Left lung (tissue), 10 donors: ENCODE results near the gene BMI1. TPM values are rescaled to one million over a fixed set of nuclear protein-coding genes. Genes with fewer than 3 reads are reported as not detected.

Source experiments
- ATAC-seq: fragments of 200-7000 bp; cut with Tn5 transposase; one replicate; pipeline ENCODE4 v1.9.1; 2020; ENCODE audit warnings: moderate library complexity
- DNase-seq, 4 donors: peaks; one replicate each; pipeline ENCODE4 v3.0.0-alpha.2; 2013 to 2020
- H3K27ac ChIP-seq, 2 donors: fragments of 200-600 bp; sonication (generic) in 1 of 2; one replicate each; pipeline versions ENCODE4 v1.5.0 to v1.8.0; 2020 to 2021
- H3K27me3 ChIP-seq, 2 donors: fragments of 200-600 bp; sonication (generic) in 1 of 2; one replicate each; pipeline versions ENCODE4 v1.5.0 to v1.8.0; 2020 to 2021
- H3K36me3 ChIP-seq, 2 donors: fragments of 200-600 bp; sonication (generic) in 1 of 2; one replicate each; pipeline versions ENCODE4 v1.5.0 to v1.8.0; 2020 to 2021
- H3K4me1 ChIP-seq, 2 donors: fragments of 200-600 bp; one replicate each; pipeline ENCODE4 v1.8.0; 2021
- H3K4me3 ChIP-seq, 2 donors: fragments of 200-600 bp; sonication (generic) in 1 of 2; one replicate each; pipeline versions ENCODE4 v1.5.0 to v1.8.0; 2020 to 2021; ENCODE audit warnings: mild to moderate bottlenecking in 1 of 2
- H3K9me3 ChIP-seq, 2 donors: fragments of 200-600 bp; sonication (generic) in 1 of 2; one replicate each; pipeline versions ENCODE4 v1.5.0 to v1.8.0; 2020 to 2021
- intact Hi-C, 2 donors: fragments of 100-400 bp; cut with DNase I; formaldehyde crosslinking; loops; one replicate each; pipeline versions ENCODE4 v1.11.2 to v1.14.2; 2022
- polyA plus RNA-seq, 6 donors: library from polyadenylated mRNA; unstranded; fragments of 120-200 nt; gene quantifications; one replicate each; pipeline ENCODE4 v1.2.1, GENCODE V29; 2013; ENCODE audit not compliant: insufficient read length in 6 of 6
- total RNA-seq, 2 donors: library from RNA; stranded (reverse); fragmentation: NEBNext Ultra II Directional; extraction: Animal tissue kit (Norgen Biotek cat#: 25700); gene quantifications; one replicate each; pipeline ENCODE4 v1.2.1, GENCODE V29; 2021
- TF ChIP-seq, protein P1 (sequence below), 2 donors: fragments of 200-600 bp; sonication (generic) in 1 of 2; IDR thresholded peaks; one replicate each; pipeline versions ENCODE4 v1.5.0 to v1.8.0; 2021; ENCODE audit warnings: antibody characterized with exemption in 2 of 2
- donor health status: DM: no; HTN: yes; CAD: no.
- donor health status: DM: no; HTN: no; CAD: no.

Gene BMI1
- total and polyA plus RNA-seq, 8 donors, result 42.3 to 112 (median 94.1) TPM

DNA sequence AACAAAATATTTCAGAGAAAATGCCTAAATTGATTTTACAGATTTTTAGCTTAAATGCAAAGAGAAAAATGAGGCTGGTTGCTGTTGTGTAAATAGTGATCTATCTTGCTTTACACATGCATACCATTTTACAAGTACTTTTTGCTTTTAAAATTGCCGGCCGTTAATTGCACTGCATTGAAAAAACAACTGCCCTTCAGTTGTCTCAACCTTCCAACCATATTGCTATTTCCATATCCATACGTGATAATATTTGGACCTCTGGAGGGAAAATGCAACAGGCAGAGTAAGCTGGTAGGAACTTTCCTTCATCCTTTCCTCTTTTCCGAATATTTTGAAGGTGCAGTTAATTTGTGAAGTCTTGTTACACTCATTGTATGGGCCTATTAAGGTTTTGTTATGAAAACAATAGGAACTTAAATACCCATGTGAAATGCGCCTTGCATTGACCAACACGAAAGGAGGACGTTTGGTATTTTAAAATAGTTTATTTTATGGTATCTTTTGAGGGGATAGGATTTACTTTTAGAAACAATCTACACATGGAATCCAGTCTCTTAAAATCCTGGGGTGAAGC, 11.3 kb downstream of the BMI1 start:
- peaks cover 35 to 47% of the 10 kb centered on the region in 2 donors for H3K27me3 ChIP-seq
- intact Hi-C loops, result no loop called here
- H3K9me3 ChIP-seq, result no peaks in the 10 kb centered on the region
- DNase-seq, result no peak
- no peak overlapping the region for H3K27ac ChIP-seq
- H3K4me3 ChIP-seq, result no peak overlapping the region
- peaks cover 0 to 26% of the 10 kb centered on the region in 2 donors for H3K36me3 ChIP-seq
- H3K4me1 ChIP-seq, result peaks cover 20 to 41% of the 10 kb centered on the region in 2 donors
- TF ChIP-seq, protein P1, sequence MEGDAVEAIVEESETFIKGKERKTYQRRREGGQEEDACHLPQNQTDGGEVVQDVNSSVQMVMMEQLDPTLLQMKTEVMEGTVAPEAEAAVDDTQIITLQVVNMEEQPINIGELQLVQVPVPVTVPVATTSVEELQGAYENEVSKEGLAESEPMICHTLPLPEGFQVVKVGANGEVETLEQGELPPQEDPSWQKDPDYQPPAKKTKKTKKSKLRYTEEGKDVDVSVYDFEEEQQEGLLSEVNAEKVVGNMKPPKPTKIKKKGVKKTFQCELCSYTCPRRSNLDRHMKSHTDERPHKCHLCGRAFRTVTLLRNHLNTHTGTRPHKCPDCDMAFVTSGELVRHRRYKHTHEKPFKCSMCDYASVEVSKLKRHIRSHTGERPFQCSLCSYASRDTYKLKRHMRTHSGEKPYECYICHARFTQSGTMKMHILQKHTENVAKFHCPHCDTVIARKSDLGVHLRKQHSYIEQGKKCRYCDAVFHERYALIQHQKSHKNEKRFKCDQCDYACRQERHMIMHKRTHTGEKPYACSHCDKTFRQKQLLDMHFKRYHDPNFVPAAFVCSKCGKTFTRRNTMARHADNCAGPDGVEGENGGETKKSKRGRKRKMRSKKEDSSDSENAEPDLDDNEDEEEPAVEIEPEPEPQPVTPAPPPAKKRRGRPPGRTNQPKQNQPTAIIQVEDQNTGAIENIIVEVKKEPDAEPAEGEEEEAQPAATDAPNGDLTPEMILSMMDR (IDR thresholded peaks at IDR 0.05), result no peak
- no peak for ATAC-seq

DNA sequence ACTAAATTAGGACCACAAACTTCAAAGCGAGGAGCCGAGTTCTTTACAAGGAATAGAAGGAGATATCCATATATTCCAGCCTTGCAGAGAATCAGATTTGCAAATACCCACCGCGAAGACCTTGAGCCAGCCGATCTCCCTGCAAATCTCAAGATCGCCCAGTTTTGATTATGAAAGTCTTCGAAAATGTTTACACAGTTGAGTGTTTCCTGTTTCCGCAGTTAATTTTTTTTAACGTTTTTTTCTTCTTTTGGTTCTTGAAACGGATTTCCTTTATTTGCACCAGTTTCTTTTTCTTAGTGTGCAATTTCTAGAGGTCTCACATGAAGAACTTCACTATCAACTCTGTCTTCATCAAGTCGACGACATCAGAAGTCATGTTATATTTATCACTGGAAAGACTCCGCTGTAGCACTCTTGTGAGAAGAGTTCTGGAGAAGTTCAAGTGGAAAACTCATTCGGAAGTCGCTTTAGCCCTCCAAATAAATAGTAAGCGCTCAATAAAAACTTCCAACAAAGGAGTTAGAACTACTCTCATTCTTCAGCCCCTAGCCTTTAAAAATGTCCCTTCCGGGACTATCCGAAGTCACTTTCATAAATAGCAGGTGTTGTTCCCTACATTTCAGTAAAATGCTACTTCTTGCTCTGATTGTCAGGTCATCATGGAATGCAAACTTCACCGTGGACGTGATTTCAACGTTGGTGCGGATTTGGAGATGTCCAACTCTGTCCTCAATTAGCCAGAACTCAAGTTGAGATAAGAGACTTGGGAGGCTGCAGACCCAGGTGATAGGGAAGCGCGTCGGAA, 12.5 kb downstream of the BMI1 start:
- H3K4me1 ChIP-seq, result peaks cover 20 to 41% of the 10 kb centered on the region in 2 donors
- ATAC-seq (no peak), DNase-seq (no peak)
- H3K27ac ChIP-seq, result no peak overlapping the region
- no peaks in the 10 kb centered on the region for H3K9me3 ChIP-seq
- H3K4me3 ChIP-seq, result peak overlapping the region in 1 of 2 donors; percentile 17
- peaks cover 0 to 19% of the 10 kb centered on the region in 2 donors for H3K36me3 ChIP-seq
- intact Hi-C loops, result no loop called here
- TF ChIP-seq, protein P1 (IDR thresholded peaks at IDR 0.05), result no peak
- peaks cover 46 to 58% of the 10 kb centered on the region in 2 donors for H3K27me3 ChIP-seq

DNA sequence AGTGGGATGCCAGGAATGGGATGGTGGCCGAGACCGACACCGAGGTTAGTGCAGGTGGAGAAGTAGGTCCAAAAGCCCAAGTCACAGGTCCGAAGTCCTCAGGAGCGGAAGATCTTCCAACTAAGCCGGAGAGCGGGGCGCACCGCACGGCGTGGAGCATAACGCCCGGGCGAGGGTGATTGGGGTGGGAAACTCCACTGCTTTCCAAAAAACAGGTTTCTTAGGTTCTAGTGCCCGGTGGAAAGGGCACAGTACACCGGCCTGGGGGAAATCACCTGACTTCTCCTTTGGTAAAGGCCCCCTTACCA, 13.0 kb downstream of the BMI1 start:
- H3K27me3 ChIP-seq, result peaks cover 52 to 64% of the 10 kb centered on the region in 2 donors
- TF ChIP-seq, protein P1 (IDR thresholded peaks at IDR 0.05), result no peak
- H3K4me1 ChIP-seq, result peaks cover 20 to 41% of the 10 kb centered on the region in 2 donors
- DNase-seq (peak in 1 of 4 donors; percentile 53), ATAC-seq (no peak)
- intact Hi-C loops, result no loop called here
- H3K4me3 ChIP-seq, result no peak overlapping the region
- no peak overlapping the region for H3K27ac ChIP-seq
- H3K9me3 ChIP-seq, result no peaks in the 10 kb centered on the region
- peaks cover 0 to 13% of the 10 kb centered on the region in 2 donors for H3K36me3 ChIP-seq

GRCh38 chr10:22334414-22335172, 13.7 kb downstream of the BMI1 start:
- DNase-seq (peak in 1 of 4 donors; percentile 73), ATAC-seq (peak; percentile 16)
- Histone ChIP-seq H3K27me3 (peaks cover 59 to 71% of the 10 kb centered on the region in 2 donors), H3K4me1 (peaks cover 20 to 43% of the 10 kb centered on the region in 2 donors), H3K27ac (no peak overlapping the region), H3K36me3 (peaks cover 0 to 7% of the 10 kb centered on the region in 2 donors), H3K4me3 (peak overlapping the region; percentile 30 to 48), H3K9me3 (no peaks in the 10 kb centered on the region)
- intact Hi-C loops, result no loop called here
- TF ChIP-seq, protein P1 (IDR thresholded peaks at IDR 0.05), result no peak
